Chondrocyte (in vitro differentiated cells): ENCODE data around the gene CDH22. TPM values are rescaled to one million over a fixed set of nuclear protein-coding genes. Genes with fewer than 3 reads are reported as not detected.

Source experiments
- DNase-seq: peaks from one replicate; pipeline ENCODE4 v3.0.0; 2021; ENCODE audit warnings: mixed read lengths, low spot score
- H3K27ac Mint-ChIP-seq: one replicate; pipeline ENCODE4 v1.8.0; 2021; ENCODE audit warnings: mild to moderate bottlenecking, moderate library complexity, mixed read lengths; ENCODE audit not compliant: unreplicated experiment
- H3K27me3 Mint-ChIP-seq: 2 replicates; pipeline ENCODE4 v1.8.0; 2021; ENCODE audit warnings: low read depth, mixed read lengths
- H3K36me3 Mint-ChIP-seq: 2 replicates; pipeline ENCODE4 v1.8.0; 2021; ENCODE audit warnings: low read depth, mixed read lengths
- H3K4me1 Mint-ChIP-seq: 2 replicates; pipeline ENCODE4 v1.8.0; 2021; ENCODE audit warnings: low read depth, mild to moderate bottlenecking, mixed read lengths
- H3K4me3 Mint-ChIP-seq: one replicate; pipeline ENCODE4 v1.8.0; 2021; ENCODE audit warnings: mild to moderate bottlenecking, moderate library complexity, mixed read lengths; ENCODE audit not compliant: unreplicated experiment
- H3K9me3 Mint-ChIP-seq: 2 replicates; pipeline ENCODE4 v1.8.0; 2021; ENCODE audit warnings: low read depth, mixed read lengths
- total RNA-seq: library from RNA; stranded (reverse); gene quantifications from 3 replicates; pipeline ENCODE4 v1.2.1, GENCODE V29; 2021
- TF ChIP-seq, protein P1 (sequence below): fragments of 200-600 bp; sonication (generic); IDR thresholded peaks from 2 replicates; pipeline ENCODE4 v1.5.0; 2021; ENCODE audit warnings: antibody characterized with exemption, mild to moderate bottlenecking, moderate library complexity

Gene CDH22
- total RNA-seq, 1 donor from 2014 or later: not detected

DNA sequence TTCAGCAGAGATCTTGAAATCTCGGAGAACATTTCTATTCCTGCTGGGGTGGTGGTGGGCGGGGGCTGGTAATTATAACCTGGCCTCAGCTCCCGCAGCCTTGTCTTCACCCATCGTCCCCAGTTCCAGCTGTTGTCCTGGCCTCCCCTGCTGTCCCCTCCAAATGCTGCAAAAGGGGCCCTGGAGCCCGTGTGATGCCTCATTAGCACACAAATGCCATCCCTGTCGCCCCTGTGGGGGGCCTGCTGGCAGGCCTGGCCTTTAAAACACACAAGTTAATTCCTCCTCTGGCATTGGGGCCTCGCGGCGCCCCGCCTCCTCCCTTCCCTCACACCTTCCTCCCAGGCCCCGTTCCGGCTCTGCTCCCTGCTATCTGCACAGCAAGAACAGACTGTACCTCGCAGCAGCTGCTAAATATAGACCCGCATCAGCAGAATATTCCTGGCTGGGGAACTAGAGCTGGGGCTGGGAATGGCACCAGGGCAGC lies 85.7 kb downstream of the CDH22 start:
- TF ChIP-seq, protein P1, sequence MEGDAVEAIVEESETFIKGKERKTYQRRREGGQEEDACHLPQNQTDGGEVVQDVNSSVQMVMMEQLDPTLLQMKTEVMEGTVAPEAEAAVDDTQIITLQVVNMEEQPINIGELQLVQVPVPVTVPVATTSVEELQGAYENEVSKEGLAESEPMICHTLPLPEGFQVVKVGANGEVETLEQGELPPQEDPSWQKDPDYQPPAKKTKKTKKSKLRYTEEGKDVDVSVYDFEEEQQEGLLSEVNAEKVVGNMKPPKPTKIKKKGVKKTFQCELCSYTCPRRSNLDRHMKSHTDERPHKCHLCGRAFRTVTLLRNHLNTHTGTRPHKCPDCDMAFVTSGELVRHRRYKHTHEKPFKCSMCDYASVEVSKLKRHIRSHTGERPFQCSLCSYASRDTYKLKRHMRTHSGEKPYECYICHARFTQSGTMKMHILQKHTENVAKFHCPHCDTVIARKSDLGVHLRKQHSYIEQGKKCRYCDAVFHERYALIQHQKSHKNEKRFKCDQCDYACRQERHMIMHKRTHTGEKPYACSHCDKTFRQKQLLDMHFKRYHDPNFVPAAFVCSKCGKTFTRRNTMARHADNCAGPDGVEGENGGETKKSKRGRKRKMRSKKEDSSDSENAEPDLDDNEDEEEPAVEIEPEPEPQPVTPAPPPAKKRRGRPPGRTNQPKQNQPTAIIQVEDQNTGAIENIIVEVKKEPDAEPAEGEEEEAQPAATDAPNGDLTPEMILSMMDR: no peak
- no peaks in the 10 kb centered on the region for H3K36me3 Mint-ChIP-seq
- H3K27me3 Mint-ChIP-seq: peaks cover 49% of the 10 kb centered on the region
- no peak overlapping the region for H3K27ac Mint-ChIP-seq
- no peak overlapping the region for H3K4me3 Mint-ChIP-seq
- DNase-seq: no peak
- H3K4me1 Mint-ChIP-seq: no peaks in the 10 kb centered on the region
- no peaks in the 10 kb centered on the region for H3K9me3 Mint-ChIP-seq

DNA sequence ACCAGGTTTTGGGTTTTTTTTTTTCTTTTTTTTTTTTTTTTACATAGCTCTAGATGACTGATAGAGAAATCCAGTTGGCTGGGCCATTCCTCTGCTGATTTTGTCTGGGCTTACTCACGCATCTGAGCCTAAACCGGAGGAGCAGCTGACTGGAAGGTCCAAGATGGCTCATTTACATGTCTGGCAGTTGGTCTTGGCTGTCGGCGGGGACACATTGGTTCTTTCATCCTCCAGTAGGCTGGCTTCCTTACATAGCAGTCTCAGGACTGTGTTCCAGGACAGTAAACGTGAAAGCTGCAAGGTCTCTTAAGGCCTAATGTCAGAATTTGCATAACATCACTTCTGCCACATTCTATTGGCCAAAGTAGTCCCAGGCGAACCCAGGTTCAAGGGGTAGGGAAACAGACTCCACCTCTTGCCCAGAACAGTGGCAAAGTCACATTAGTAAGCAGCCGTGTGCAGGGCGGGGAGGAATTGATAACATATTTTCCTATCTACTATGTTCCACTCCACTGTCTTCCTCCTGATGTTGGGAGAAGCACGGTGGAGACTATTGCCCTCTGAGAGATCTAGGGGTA lies 87.0 kb downstream of the CDH22 start:
- no peak overlapping the region for H3K27ac Mint-ChIP-seq
- no peaks in the 10 kb centered on the region for H3K4me1 Mint-ChIP-seq
- H3K27me3 Mint-ChIP-seq: peaks cover 43% of the 10 kb centered on the region

DNA sequence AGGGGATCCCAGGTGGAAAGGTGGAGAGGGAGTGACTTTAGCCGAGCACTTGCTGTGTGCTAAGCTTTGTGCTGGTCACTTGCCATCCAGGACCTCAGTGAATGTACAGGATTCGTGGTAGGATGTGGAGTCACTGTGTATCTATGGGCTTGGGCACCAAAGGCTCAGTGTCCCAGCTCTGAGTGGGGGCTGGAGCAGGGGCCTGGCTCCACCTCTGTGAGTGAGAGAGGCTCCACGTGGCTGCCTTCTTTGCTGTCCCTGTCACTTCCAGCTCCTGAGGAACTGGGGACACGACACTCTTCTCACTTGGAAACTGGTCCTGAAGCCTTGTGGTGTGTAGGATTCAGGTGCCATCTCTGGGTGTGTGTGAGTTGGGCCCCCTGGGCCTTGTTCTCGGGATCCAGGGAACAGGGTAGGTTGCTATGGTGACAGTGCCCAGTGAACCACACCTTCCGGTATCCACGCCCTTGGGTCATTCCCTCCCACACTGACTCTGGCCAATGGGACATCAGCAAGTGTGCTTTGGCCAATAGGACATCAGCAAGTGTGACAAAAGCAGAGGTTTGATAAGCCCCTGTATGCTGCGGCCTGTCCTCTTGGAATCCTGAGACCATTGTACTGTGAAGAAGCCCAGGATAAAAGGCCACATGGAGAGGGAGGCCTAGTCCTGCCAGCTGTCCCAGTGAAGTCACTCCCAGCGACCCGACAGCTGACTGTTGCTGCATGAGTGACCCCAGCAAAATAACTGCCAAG lies 87.7 kb downstream of the CDH22 start:
- peaks cover 37% of the 10 kb centered on the region for H3K27me3 Mint-ChIP-seq
- H3K36me3 Mint-ChIP-seq: no peaks in the 10 kb centered on the region

More for the DNA sequence above, 87.0 kb downstream of the CDH22 start:
- H3K4me3 Mint-ChIP-seq: no peak overlapping the region
- no peak for DNase-seq
- no peaks in the 10 kb centered on the region for H3K36me3 Mint-ChIP-seq
- no peaks in the 10 kb centered on the region for H3K9me3 Mint-ChIP-seq
- TF ChIP-seq, protein P1: no peak

DNA sequence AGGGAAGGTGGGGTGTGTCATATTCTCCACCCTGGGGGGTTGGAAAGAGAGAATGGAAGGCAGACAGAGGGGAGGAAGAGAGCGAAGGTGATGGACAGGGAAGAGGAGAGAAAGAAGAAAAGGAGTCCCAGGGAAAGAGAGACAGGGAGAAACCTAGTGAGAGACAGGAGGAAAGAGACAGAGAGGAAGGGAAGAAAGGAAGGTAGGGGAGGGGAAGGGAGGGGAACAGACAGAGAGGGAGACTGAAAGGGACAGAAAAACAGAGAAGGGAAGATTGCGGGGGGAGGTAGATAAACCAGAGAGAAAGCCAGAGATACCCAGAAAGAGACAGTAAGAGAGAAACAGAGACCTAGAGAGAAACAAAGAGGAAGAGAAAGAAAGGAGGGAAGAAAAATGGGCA lies 88.4 kb downstream of the CDH22 start:
- peaks cover 30% of the 10 kb centered on the region for H3K27me3 Mint-ChIP-seq
- no peak for DNase-seq
- H3K4me3 Mint-ChIP-seq: no peak overlapping the region
- no peak overlapping the region for H3K27ac Mint-ChIP-seq
- H3K4me1 Mint-ChIP-seq: peaks cover 9% of the 10 kb centered on the region
- no peaks in the 10 kb centered on the region for H3K9me3 Mint-ChIP-seq
- TF ChIP-seq, protein P1: no peak
- no peaks in the 10 kb centered on the region for H3K36me3 Mint-ChIP-seq

More for the DNA sequence above, 87.7 kb downstream of the CDH22 start:
- no peak overlapping the region for H3K4me3 Mint-ChIP-seq
- TF ChIP-seq, protein P1: no peak
- no peaks in the 10 kb centered on the region for H3K9me3 Mint-ChIP-seq
- H3K27ac Mint-ChIP-seq: no peak overlapping the region
- peaks cover 5% of the 10 kb centered on the region for H3K4me1 Mint-ChIP-seq
- no peak for DNase-seq

DNA sequence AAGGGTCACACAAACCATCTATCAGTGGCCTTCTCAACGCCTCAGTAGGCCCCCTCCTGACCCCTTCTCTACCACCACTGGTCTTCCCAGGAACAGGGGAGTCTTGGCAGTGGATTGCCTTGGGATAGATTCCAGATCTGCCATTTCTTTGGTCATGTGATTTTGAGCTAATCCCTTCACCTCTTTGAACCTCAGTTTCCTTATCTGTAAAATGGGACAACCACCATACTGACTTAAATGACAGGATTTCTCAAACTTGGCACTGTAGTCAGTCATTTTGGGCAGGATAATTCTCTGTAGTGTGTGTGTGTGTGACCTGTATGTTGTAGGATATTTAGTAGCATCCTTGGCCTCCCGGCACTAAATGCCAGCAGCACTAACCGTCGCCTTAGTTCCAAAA lies 89.1 kb downstream of the CDH22 start:
- peaks cover 23% of the 10 kb centered on the region for H3K27me3 Mint-ChIP-seq
- no peaks in the 10 kb centered on the region for H3K36me3 Mint-ChIP-seq
- DNase-seq: no peak
- H3K4me1 Mint-ChIP-seq: peaks cover 13% of the 10 kb centered on the region
- no peaks in the 10 kb centered on the region for H3K9me3 Mint-ChIP-seq
- H3K27ac Mint-ChIP-seq: no peak overlapping the region
- TF ChIP-seq, protein P1: no peak
- no peak overlapping the region for H3K4me3 Mint-ChIP-seq
